ENCODE results near the gene UBA7.

UBA7 gene

DNA sequence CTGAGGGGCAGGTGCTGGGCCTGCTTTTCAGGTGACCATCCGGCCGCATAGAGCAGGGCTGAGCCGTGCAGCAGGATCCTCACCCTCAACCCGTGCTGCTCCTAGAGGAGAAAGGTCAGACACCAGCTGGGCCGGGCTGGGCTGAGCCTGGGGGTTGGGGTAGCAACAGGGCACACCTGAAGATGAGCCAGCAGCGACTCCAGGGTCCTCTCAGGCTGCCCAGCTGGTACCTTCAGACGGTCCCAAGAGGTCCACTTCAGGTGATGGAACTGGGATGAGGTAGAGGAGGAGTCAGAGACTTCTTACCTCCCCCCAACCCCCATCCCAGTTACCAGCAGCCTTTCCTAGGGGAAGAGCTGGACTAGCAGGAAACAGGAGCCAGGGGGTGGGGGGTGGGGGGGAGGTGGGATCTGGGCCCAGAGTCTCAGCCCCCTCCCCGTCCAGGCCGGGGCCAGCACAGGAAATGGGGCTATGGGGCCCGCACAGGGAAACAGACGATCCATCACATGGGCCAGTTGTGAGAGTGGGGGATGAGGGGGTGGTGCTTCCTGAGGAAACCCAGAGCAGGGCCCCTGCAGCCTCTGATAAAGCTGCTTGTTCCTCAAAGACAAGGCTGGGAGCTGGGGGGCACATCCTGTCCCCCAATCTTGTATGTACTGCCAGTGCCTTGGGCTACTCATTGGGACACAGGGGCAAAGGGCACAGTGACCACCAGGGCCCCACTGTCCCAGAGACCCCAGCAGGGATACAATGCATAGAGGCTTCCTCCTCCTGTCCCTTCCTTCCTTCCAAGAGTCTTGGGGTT is 7.7 kb downstream of the UBA7 start:
- no peak for DNase-seq (ENCODE audit: low spot score)

GRCh38 chr3:49805367-49805782 is 8.4 kb downstream of the UBA7 start:
- peak; percentile 73 for DNase-seq (ENCODE audit: low spot score)

DNA sequence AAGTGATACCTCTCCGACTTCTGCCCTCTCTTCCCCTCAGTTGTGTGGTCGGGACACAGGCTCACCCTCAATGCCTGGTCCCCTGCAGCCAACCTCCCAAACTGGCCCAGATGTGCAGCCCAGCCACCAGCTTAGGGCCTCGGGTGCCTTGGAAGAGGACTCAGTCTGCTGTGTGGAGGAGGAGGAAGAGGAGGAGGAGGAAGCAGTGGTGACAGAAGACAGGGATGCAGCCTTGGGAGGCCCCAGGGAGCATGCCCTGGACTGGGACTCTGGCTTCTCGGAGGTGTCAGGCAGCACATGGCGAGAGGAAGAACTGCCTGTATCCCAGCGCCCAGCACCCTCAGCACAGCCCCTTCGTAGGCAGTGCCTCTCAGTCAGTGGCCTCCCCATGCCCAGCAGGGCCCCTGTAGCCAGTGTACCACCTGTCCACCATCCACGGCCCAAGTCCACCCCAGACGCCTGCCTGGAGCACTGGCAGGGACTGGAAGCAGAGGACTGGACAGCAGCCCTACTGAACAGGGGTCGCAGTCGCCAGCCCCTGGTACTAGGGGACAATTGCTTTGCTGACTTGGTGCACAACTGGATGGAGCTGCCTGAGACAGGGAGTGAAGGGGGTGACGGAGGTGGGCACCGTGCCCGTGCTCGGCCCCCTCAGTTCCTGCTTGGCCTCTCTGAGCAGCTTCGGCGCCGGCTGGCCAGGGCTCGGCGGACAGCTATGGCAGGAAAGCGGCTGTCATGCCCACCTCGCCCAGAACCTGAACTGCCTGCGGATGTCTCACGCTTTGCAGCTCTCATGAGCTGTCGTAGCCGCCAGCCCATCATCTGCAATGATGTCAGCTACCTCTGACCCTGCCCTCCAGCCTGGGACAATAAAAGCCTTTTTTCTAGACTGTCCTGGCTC is 9.4 kb downstream of the UBA7 start:
- DNase-seq (ENCODE audit: low spot score), result no peak

GRCh38 chr3:49803465-49804140 is 10.2 kb downstream of the UBA7 start:
- peak; percentile 29 for DNase-seq (ENCODE audit: low spot score)

- DNase-seq (ENCODE audit: low spot score), result peak; percentile 86
Measured at GRCh38 chr3:49802719-49803464, 10.9 kb downstream of the UBA7 start, which contains the start of gene INKA1. Gene INKA1 (plus strand): TSS chr3:49803261. CDS start chr3:49803393, 132 bp downstream.

- no peak for DNase-seq (ENCODE audit: low spot score)
Measured at GRCh38 chr3:49801160-49801559, 12.6 kb downstream of the UBA7 start.

DNA sequence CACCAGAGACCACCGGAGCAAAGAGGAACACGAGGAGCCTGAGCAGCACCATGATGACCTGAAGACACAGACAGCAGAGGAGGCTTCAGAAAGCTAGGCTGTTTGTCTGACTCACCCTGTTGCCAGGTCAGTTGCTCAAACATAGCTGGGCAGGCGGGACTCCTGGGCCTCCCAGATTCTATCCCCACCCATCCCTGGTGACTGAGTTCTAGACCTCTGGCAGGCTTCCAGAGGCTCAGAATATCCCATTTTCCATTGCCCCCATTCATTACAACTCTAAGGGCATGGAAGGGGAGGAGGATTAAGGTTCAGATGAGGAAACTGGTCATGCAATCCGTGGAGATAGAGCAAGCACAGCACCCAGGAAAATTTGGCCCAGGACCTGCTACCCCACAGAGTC is 14.0 kb downstream of the UBA7 start, which contains the start of gene CDHR4:
CDHR4 (minus strand) TSS at position 113 of the 400 bp plus-strand sequence; CDS start at position 52, 61 bp downstream.
- DNase-seq (ENCODE audit: low spot score), result no peak

DNA sequence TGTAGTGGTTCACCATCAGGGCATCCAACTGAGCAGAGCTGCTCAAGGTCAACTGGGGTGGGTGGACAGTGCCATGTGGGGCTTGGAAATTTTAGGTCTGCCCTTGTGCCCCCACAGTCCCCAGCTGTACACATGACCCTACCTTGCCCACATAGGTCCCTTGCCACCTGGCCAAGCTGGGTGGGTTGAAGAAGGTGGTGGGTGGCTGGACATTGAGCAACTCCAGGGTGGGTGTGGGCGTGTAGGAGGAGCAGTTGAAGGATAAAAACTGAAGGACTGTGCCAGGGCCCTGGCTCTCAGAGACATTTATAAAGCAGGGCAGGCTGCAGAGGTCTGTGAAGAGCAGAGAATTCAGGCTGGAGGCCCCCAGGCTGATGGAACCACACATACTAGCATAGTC is 14.6 kb downstream of the UBA7 start:
- no peak for DNase-seq (ENCODE audit: low spot score)

DNA sequence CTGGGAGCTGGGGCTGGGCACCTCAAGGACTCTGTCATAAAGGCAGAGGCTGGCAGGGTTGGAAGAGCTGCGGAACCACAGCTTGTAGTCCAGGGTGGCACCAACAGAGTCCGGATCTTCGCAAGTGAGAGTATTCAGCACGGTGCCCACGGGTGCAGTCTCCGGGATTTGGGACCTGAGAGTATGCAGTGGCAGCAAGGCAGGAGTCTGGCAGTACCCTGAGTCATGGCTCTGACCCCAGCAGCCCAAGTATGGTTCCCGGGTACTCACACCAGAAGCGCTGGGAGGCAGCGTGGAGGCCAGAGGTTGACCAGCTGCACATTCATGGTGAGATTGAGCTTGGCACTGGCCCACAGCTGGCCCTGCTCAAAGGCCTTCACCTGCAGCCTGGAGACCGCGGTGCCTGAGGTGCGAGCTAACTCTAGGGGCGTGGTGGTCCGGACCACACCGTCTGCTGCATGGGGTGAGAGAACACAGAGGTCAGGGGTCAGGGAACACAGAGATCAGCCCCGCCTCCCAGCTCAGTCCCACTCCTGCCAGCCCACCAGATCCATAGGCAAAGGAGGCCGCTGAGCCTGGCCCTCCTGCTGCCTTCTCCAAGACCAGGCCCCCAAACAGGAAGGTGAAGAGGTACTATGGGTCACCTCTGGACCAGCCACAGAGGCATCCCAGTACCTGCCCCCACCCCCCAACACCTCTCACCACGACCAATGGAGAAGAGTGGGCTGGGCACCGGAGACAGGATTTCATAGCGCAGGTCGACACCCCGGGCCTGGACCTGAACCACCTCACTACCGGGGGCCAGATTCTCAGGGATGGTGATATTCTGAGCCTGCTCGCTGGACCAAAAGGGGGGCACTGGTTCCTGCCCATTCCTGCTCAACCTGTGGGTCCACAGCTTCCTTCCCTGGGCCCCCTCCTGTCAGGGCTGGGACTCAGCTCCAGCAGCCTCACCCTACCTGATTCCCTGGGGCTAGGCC is 18.5 kb downstream of the UBA7 start:
- DNase-seq (ENCODE audit: low spot score), result no peak

- DNase-seq (ENCODE audit: low spot score), result no peak
Measured at GRCh38 chr3:49794431-49794830, 19.3 kb downstream of the UBA7 start.

- no peak for DNase-seq (ENCODE audit: low spot score)
Measured at GRCh38 chr3:49793486-49794085, 20.2 kb downstream of the UBA7 start.

- DNase-seq (ENCODE audit: low spot score), result no peak
Measured at GRCh38 chr3:49792371-49793150, 21.2 kb downstream of the UBA7 start.

DNA sequence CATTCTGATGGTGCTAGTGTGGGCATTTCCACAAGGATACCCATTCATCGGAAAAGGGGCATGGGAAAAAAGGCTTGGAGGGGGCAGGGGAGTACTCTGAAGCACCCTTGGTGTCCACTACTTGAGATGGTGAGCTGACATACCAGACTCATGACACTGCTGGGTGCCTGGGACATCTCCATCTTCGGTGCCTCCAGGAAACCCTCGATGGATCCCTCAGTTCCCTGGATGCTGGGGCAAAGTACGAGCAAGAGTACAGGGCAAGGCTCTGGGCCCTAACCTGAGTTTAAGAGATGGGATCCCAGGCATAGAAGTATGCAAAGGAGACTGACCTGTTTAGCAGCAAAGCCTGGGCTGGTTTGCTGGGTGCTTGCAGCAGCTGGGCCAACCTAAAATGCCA is 22.2 kb downstream of the UBA7 start:
- no peak for DNase-seq (ENCODE audit: low spot score)

- DNase-seq (ENCODE audit: low spot score), result no peak
Measured at GRCh38 chr3:49790626-49791411, 22.9 kb downstream of the UBA7 start.

DNA sequence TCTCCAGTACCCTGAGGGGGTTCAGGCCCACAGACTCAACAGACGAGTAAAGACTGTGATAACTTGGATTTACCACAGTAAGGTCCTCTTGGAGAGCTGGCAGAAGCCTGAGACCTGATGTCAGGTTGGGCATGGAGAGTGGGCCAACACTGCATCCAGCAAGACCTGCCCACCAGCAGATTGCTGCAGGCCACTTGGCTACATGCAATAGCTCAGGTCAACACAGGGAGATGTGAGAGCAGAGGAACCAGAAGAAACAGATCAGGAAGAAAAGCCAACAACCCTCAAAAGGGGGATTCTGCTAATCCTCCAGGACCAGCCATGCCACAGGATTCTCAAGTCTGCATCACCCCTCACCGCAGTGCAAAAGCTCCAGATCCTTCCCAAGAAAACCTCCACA is 25.7 kb downstream of the UBA7 start:
- no peak for DNase-seq (ENCODE audit: low spot score)

DNA sequence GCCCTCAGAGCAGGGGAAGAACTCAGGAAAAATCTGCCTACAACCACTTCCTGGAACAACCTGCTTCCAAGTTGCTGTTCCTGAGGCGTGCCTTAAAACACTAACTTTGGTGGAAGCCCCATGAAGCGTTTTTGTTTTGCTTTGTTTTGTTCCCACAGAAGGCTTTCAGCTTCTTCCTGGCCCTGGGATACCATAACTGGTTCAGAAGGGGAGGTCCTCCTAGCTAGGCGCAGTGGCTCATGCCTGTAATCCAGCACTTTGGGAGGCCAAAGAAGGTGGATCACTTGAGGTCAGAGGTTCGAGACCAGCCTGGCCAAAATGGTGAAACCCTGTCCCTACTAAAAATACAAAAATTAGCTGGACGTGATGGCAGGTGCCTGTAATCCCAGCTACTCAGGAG is 26.2 kb downstream of the UBA7 start:
- no peak for DNase-seq (ENCODE audit: low spot score)

- no peak for DNase-seq (ENCODE audit: low spot score)
Measured at GRCh38 chr3:49787182-49787464, 26.6 kb downstream of the UBA7 start.

GRCh38 chr3:49786357-49787181 is 27.2 kb downstream of the UBA7 start, which contains the start of gene IP6K1:
Gene IP6K1 (minus strand): TSS chr3:49786542. CDS start chr3:49748040, 38,502 bp downstream.
- peak; percentile 100 for DNase-seq (ENCODE audit: low spot score)

Measured in cerebellar cortex (tissue), 1 donor.